Fibroblast of mammary gland (primary cell): ENCODE results near the gene WIPF3.

Experiments
- DNase-seq: peaks from one replicate; pipeline ENCODE4 v3.0.0-alpha.2; 2010; ENCODE audit warnings: low read depth
- H3K4me3 ChIP-seq: 2 replicates; pipeline ENCODE4 v1.5.1; 2011; ENCODE audit warnings: low read depth, mild to moderate bottlenecking, low read length, moderate library complexity; ENCODE audit not compliant: control insufficient read depth
- CTCF ChIP-seq: conservative IDR thresholded peaks from 2 replicates; pipeline ENCODE4 v1.5.1; 2011; ENCODE audit warnings: low read depth, low read length, inconsistent platforms; ENCODE audit not compliant: control insufficient read depth, insufficient read depth

The WIPF3 gene

GRCh38 chr7:29853072-29853471 is 46.8 kb downstream of the WIPF3 start:
- H3K4me3 ChIP-seq: no peak overlapping the region
- no peak for TF ChIP-seq CTCF

GRCh38 chr7:29853789-29854188 is 47.5 kb downstream of the WIPF3 start:
- DNase-seq: no peak
- no peak overlapping the region for H3K4me3 ChIP-seq
- no peak for TF ChIP-seq CTCF

More at GRCh38 chr7:29853072-29853471, 46.8 kb downstream of the WIPF3 start:
- no peak for DNase-seq

- peak; percentile 47 for DNase-seq
- TF ChIP-seq CTCF: no peak
- no peak overlapping the region for H3K4me3 ChIP-seq
Measured at GRCh38 chr7:29854257-29854938, 48.1 kb downstream of the WIPF3 start.

- DNase-seq: no peak
- TF ChIP-seq CTCF: no peak
- no peak overlapping the region for H3K4me3 ChIP-seq
Measured at GRCh38 chr7:29857654-29858053, 51.3 kb downstream of the WIPF3 start.

GRCh38 chr7:29858191-29858951 is 52.1 kb downstream of the WIPF3 start:
- no peak for TF ChIP-seq CTCF
- DNase-seq: no peak
- no peak overlapping the region for H3K4me3 ChIP-seq

- TF ChIP-seq CTCF: no peak
- no peak overlapping the region for H3K4me3 ChIP-seq
- no peak for DNase-seq
Measured at GRCh38 chr7:29859104-29859503, 52.8 kb downstream of the WIPF3 start.
